Keratinocyte (primary cell): ENCODE results near the gene PTCRA. TPM values are rescaled to one million over a fixed set of nuclear protein-coding genes. Genes with fewer than 3 reads are reported as not detected.

Experiments used
- DNase-seq: peaks from one replicate; pipeline ENCODE4 v3.0.0-alpha.2; 2011; ENCODE audit warnings: low read depth, missing footprints, low spot score
- FAIRE-seq: peaks from 2 replicates; lab custom pipeline; 2011; peaks lifted over from hg19 to GRCh38; lab: Jason Lieb, UNC
- H2AFZ ChIP-seq: 2 replicates; pipeline ENCODE4 v1.6.0; 2012; ENCODE audit warnings: low read length, control low read depth, inconsistent platforms; ENCODE audit not compliant: control insufficient read depth
- H3K27ac ChIP-seq: 2 replicates; pipeline ENCODE4 v1.5.1; 2011; ENCODE audit warnings: low read length; ENCODE audit not compliant: control insufficient read depth, insufficient read depth
- H3K27me3 ChIP-seq: 3 replicates; pipeline ENCODE4 v1.6.0; 2011; ENCODE audit warnings: low read length; ENCODE audit not compliant: control insufficient read depth, insufficient read depth; ENCODE audit errors: extremely low read depth
- H3K36me3 ChIP-seq, 2 experiments: 2 replicates in 1 of 2; 3 replicates in 1 of 2; pipeline ENCODE4 v1.5.1; 2011; ENCODE audit warnings: low read length in 2 of 2, mild to moderate bottlenecking in 1 of 2; ENCODE audit not compliant: control insufficient read depth in 2 of 2, insufficient read depth in 2 of 2; ENCODE audit errors: extremely low read depth in 1 of 2
- H3K4me1 ChIP-seq: 3 replicates; pipeline ENCODE4 v1.5.1; 2011; ENCODE audit warnings: low read length; ENCODE audit not compliant: control insufficient read depth, insufficient read depth; ENCODE audit errors: extremely low read depth
- H3K4me2 ChIP-seq: 3 replicates; pipeline ENCODE4 v1.6.0; 2011; ENCODE audit warnings: low read depth, low read length; ENCODE audit not compliant: control insufficient read depth, insufficient read depth; ENCODE audit errors: extremely low read depth
- H3K4me3 ChIP-seq, 3 experiments: fragments of 200-600 bp in 1 of 3; sonication (generic) in 1 of 3; 2 replicates in 2 of 3; 3 replicates in 1 of 3; pipeline ENCODE4 v1.5.1; 2011 to 2016; ENCODE audit warnings: low read length in 3 of 3, mild to moderate bottlenecking in 3 of 3, control low read depth in 2 of 3, inconsistent platforms in 1 of 3, low read depth in 1 of 3, mixed read lengths in 1 of 3, mixed run types in 1 of 3, moderate library complexity in 1 of 3; ENCODE audit not compliant: control insufficient read depth in 2 of 3, insufficient read depth in 2 of 3; ENCODE audit errors: extremely low read depth in 1 of 3
- H3K79me2 ChIP-seq: 2 replicates; pipeline ENCODE4 v1.6.0; 2012; ENCODE audit warnings: low read length; ENCODE audit not compliant: control insufficient read depth, insufficient read depth
- H3K9ac ChIP-seq: 3 replicates; pipeline ENCODE4 v1.6.0; 2011; ENCODE audit warnings: low read length; ENCODE audit not compliant: control insufficient read depth, insufficient read depth; ENCODE audit errors: extremely low read depth
- H3K9me1 ChIP-seq: 3 replicates; pipeline ENCODE4 v1.6.0; 2011; ENCODE audit warnings: low read length; ENCODE audit not compliant: control insufficient read depth, insufficient read depth; ENCODE audit errors: extremely low read depth
- H3K9me3 ChIP-seq: 2 replicates; pipeline ENCODE4 v1.5.1; 2012; ENCODE audit warnings: low read depth, low read length; ENCODE audit not compliant: control insufficient read depth
- H4K20me1 ChIP-seq: 3 replicates; pipeline ENCODE4 v1.6.0; 2011; ENCODE audit warnings: low read length; ENCODE audit not compliant: control insufficient read depth, insufficient read depth; ENCODE audit errors: extremely low read depth
- CTCF ChIP-seq, 3 experiments: IDR thresholded peaks in 1 of 3; conservative IDR thresholded peaks in 1 of 3; optimal IDR thresholded peaks in 1 of 3; 2 replicates in 2 of 3; 3 replicates in 1 of 3; pipeline versions ENCODE3 to v1.5.1; 2011; ENCODE audit warnings: low read length in 3 of 3, mild to moderate bottlenecking in 3 of 3, moderate library complexity in 2 of 3, control low read depth in 1 of 3, inconsistent platforms in 1 of 3; ENCODE audit not compliant: insufficient read depth in 2 of 3; ENCODE audit errors: extremely low read depth in 1 of 3
- EZH2 ChIP-seq: IDR thresholded peaks from one replicate; pipeline ENCODE4 v1.6.1; 2012; ENCODE audit warnings: inconsistent platforms, mild to moderate bottlenecking, low read length, moderate library complexity
- dilution Hi-C: fragments of 300-500 bp; cut with MboI; formaldehyde crosslinking; loops from one replicate; pipeline ENCODE4 v1.7.0; 2020; ENCODE audit warnings: low sequenced_read_pairs; ENCODE audit not compliant: extremely low pct_ligation_motif_present
- polyA plus RNA-seq, 5 experiments: library from polyadenylated mRNA; depleted of rRNA in 3 of 5; stranded (reverse) in 3 of 5; stranded (forward) in 1 of 5; unstranded in 1 of 5; fragments of >200 nt; gene quantifications; 1 replicate in 1 of 5; 2 replicates in 3 of 5; 3 replicates in 1 of 5; pipeline versions ENCODE4 v1.2.1 to v1.2.3, GENCODE V29; 2011 to 2012; ENCODE audit warnings: missing spikeins in 2 of 5, low read depth in 1 of 5, low replicate concordance in 1 of 5

PTCRA gene
- polyA plus RNA-seq, 1 donor (not counting 4 experiments of a cell fraction or from before 2014, with no cell fraction given) = not detected

DNA sequence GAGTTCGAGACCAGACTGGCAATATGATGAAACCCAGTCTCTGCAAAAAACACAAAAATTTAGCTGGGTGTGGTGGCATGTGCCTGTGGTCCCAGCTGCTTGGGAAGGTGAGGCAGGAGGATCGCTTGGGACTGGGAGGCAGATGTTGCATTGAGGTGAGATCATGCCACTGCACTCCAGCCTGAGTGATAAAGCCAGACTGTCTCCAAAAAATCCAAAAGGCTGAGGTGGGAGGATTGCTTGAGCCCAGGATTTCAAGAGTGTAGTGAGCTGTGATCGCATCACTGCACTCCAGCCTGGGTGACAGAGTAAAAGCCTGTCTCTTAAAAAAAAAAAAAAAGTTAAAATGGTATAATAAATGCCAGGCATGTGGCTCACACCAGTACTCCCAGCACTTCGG lies 1.3 kb upstream of the PTCRA start:
- no peak overlapping the region for H2AFZ ChIP-seq
- TF ChIP-seq EZH2 = no peak
- no peak for TF ChIP-seq CTCF (optimal IDR thresholded peaks at IDR 0.05 in 1 of 3, IDR thresholded peaks at IDR 0.05 in 1 of 3, conservative IDR thresholded peaks at IDR 0.05 in 1 of 3; ENCODE audit: extremely low read depth in 1 of 3, insufficient read depth in 2 of 3, low read length in 3 of 3)
- H3K27ac ChIP-seq = no peak overlapping the region
- H3K9ac ChIP-seq = no peak overlapping the region
- H3K4me1 ChIP-seq = peaks cover under 1% of the 10 kb centered on the region
- dilution Hi-C loops = no loop called here
- H3K4me2 ChIP-seq = no peak overlapping the region
- H3K27me3 ChIP-seq = peaks cover 4% of the 10 kb centered on the region
- H3K9me3 ChIP-seq = no peaks in the 10 kb centered on the region
- no peak for FAIRE-seq
- no peak for DNase-seq
- no peak overlapping the region for H3K4me3 ChIP-seq
- no peaks in the 10 kb centered on the region for H3K36me3 ChIP-seq
- H3K79me2 ChIP-seq = no peaks in the 10 kb centered on the region
- no peaks in the 10 kb centered on the region for H3K9me1 ChIP-seq
- H4K20me1 ChIP-seq = no peaks in the 10 kb centered on the region

DNA sequence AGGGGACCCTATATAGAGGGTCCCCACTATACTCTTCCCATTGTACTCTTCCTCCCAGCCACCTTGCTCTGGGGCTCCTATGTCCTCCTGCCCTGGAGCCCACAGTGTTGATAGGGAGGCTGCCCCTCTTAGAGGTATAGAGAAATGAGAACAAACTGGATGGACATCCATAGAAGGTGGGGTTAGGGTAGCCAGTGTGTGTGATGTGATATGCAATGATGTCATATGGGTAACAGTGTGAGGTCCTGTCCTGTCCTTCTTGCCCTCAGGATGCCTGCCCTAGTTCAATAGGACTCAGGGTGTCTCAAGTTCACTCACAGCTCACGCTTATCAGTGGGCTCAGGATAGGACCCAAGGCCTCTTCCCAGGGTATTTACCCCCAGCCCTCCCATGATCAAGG lies 435 bp downstream of the PTCRA start:
- no peak for FAIRE-seq
- dilution Hi-C loops = no loop called here

More for the DNA sequence above, 435 bp downstream of the PTCRA start:
- peaks cover 4% of the 10 kb centered on the region for H3K27me3 ChIP-seq
- no peaks in the 10 kb centered on the region for H3K9me1 ChIP-seq
- H4K20me1 ChIP-seq = no peaks in the 10 kb centered on the region
- H3K9me3 ChIP-seq = no peaks in the 10 kb centered on the region
- no peak overlapping the region for H3K9ac ChIP-seq
- no peak overlapping the region for H3K4me2 ChIP-seq
- no peak for DNase-seq
- TF ChIP-seq EZH2 = no peak
- no peak for TF ChIP-seq CTCF (optimal IDR thresholded peaks at IDR 0.05 in 1 of 3, IDR thresholded peaks at IDR 0.05 in 1 of 3, conservative IDR thresholded peaks at IDR 0.05 in 1 of 3; ENCODE audit: extremely low read depth in 1 of 3, insufficient read depth in 2 of 3, low read length in 3 of 3)
- H3K4me1 ChIP-seq = peaks cover 3% of the 10 kb centered on the region
- H3K79me2 ChIP-seq = no peaks in the 10 kb centered on the region
- H3K27ac ChIP-seq = no peak overlapping the region
- no peaks in the 10 kb centered on the region for H3K36me3 ChIP-seq
- H3K4me3 ChIP-seq = no peak overlapping the region
- H2AFZ ChIP-seq = no peak overlapping the region
